ENCODE data around the gene PVRIG. TPM values are rescaled to one million over a fixed set of nuclear protein-coding genes. Genes with fewer than 3 reads are reported as not detected.

The PVRIG gene
- total and polyA plus RNA-seq, 9 of the 15 experiments (the other 6 are each of a cell fraction or from before 2014, with no cell fraction given), result 0.16 to 0.64 TPM; not detected in 7

DNA sequence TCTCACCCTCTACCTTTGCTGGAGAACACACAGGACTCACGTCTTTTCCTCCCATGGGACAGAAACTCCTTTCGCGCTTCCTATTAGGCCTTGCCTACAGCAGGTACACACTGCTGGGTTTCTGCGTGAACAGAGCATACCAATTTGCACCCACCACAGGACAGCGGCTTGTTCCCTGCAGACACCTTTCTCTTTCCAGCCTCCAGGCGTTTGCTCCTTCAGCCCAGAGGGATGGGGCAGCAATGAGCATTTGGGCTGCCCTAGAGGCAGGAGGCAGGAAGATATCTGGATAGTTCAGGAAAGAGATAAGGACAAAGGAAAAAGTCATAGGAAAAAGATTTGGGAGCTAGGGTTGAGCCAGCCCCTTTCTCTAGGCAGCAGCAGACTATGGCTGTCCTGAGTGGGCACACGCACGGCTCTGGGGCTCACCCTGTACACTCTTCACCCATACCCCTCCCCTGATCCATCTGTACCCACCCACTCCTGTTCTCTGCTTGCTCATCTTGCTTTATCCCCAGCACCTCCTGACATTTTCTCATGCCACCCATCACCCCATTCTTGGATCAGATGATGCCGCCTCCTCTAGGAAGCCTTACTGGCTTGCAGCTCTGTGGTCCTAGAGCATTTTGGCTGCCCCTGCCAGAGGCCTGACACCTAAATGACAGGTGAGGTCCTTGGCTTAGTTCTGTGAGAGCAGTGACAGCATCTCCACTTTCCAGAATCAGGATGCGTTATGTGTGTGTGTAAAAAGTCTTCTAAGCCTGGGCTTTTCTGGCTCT, 47.0 kb downstream of the PVRIG start:
- Histone ChIP-seq H3K4me3 (no peak overlapping the region), H3K4me1 (replicated peaks in 1 of 2; ENCODE audit: control insufficient read depth in 2 of 2, insufficient read depth in 2 of 2, low read length in 2 of 2) (peaks cover 21 to 28% of the 10 kb centered on the region in 2 experiments), H3K4me2 (ENCODE audit: insufficient read depth, low read length) (no peak overlapping the region), H3K79me2 (ENCODE audit: control insufficient read depth, insufficient read depth, low read length) (no peaks in the 10 kb centered on the region; the same call in 2 of the 3 replicates), H4K20me1 (replicated peaks; ENCODE audit: control insufficient read depth, insufficient read depth, low read length) (peaks cover 8% of the 10 kb centered on the region), H3K27me3 (ENCODE audit: control insufficient read depth in 2 of 2, insufficient read depth in 2 of 2, low read length in 2 of 2) (no peaks in the 10 kb centered on the region), H3K9ac (ENCODE audit: insufficient read depth in 1 of 2, low read depth in 2 of 2, low read length in 2 of 2) (no peak overlapping the region), H2AFZ (ENCODE audit: low read depth, low read length) (no peak overlapping the region), H3K36me3 (ENCODE audit: control insufficient read depth, insufficient read depth, low read length) (no peaks in the 10 kb centered on the region), H3K9me1 (ENCODE audit: control insufficient read depth, insufficient read depth, low read length) (no peaks in the 10 kb centered on the region), H3K27ac (ENCODE audit: extremely low read depth, low read depth, low read length) (no peak overlapping the region), H3K9me3 (replicated peaks; ENCODE audit: control insufficient read depth, insufficient read depth, low read depth, low read length) (no peaks in the 10 kb centered on the region)
- no TSS peak for BruUV-seq (replicated peaks)
- FAIRE-seq, result no peak
- ChIA-PET POLR2A (interaction anchor here (1.5 kb wide), 1 partner anchor 12 kb away, joined by 7 read pairs; no protein-coding TSS in a partner anchor), CTCF (ENCODE audit: low intra/inter-chr PET ratio) (no interaction called here)
- intact Hi-C loops (cut with micrococcal nuclease), result no loop called here
- ATAC-seq, result no peak
- WGBS (ENCODE audit: insufficient coverage, low coverage, missing lambda C conversion rate), result 80% methylated on average over 10 of the region's 10 CpGs
- DNase-seq (ENCODE audit: extremely low read depth in 1 of 4, low spot score in 3 of 4), result no peak
- in situ Hi-C loops (cut with MboI), result no loop called here
- TF ChIP-seq CCNT2 (IDR thresholded peaks at IDR 0.05; ENCODE audit: borderline replicate concordance, extremely low read depth, insufficient read length, low read depth, low read length) (no peak), GATAD2A (IDR thresholded peaks at IDR 0.05) (no peak), CHD4 (IDR thresholded peaks at IDR 0.05; ENCODE audit: insufficient read depth, insufficient replicate concordance, low read depth, low read length, poor library complexity, severe bottlenecking) (peak; percentile 15), HMGN3 (IDR thresholded peaks at IDR 0.05; ENCODE audit: borderline replicate concordance, extremely low read depth, insufficient read length, low read depth, low read length) (no peak), FUS (optimal IDR thresholded peaks at IDR 0.05; ENCODE audit: low read depth, low read length) (no peak), NCOR1 (IDR thresholded peaks at IDR 0.05) (no peak), SMAD4 (CRISPR knock-in tag; conservative IDR thresholded peaks at IDR 0.05) (no peak), RBM25 (IDR thresholded peaks at IDR 0.05; ENCODE audit: low read depth, low read length, severe bottlenecking) (peak; percentile 57), ZFP36 (IDR thresholded peaks at IDR 0.05; ENCODE audit: low read depth, low read length, partially characterized antibody) (peak; percentile 88), FOXA3 (CRISPR knock-in tag; conservative IDR thresholded peaks at IDR 0.05 in 1 of 2, IDR thresholded peaks at IDR 0.05 in 1 of 2) (no peak), PREB (CRISPR knock-in tag; IDR thresholded peaks at IDR 0.05) (no peak), ZNF184 (CRISPR knock-in tag; IDR thresholded peaks at IDR 0.05) (no peak)

All from K562 (cell line).